GM20431 (cell line): Measurements from ENCODE around the gene HMCN2.

ENCODE experiments used
- in situ Hi-C: fragments of 300-500 bp; cut with MseI, MboI; formaldehyde crosslinking; loops from one replicate; pipeline ENCODE4 v1.15.0; 2020; ENCODE audit warnings: low sequenced_read_pairs; ENCODE audit not compliant: unreplicated experiment

HMCN2 gene

GRCh38 chr9:130265431-130266235 lies at the start of gene HMCN2:
TSS of gene HMCN2 (plus strand) at chr9:130265760. CDS start at chr9:130265879, 119 bp downstream.
- in situ Hi-C loops = no loop called here

- in situ Hi-C loops = no loop called here
These were observed 47.7 kb upstream of the HMCN2 start for GRCh38 chr9:130217838-130218237.

- in situ Hi-C loops = no loop called here
These were observed 45.9 kb upstream of the HMCN2 start for GRCh38 chr9:130219661-130220096.

GRCh38 chr9:130220352-130220751 lies 45.2 kb upstream of the HMCN2 start:
- in situ Hi-C loops = no loop called here

GRCh38 chr9:130222833-130223232 lies 42.7 kb upstream of the HMCN2 start:
- in situ Hi-C loops = no loop called here

- in situ Hi-C loops = loop anchor here (25.0 kb wide), 1 partner anchor 363 kb away; no protein-coding TSS in a partner anchor
These were observed 40.5 kb upstream of the HMCN2 start for GRCh38 chr9:130225071-130225470.

- in situ Hi-C loops = loop anchor here (25.0 kb wide), 1 partner anchor 363 kb away; no protein-coding TSS in a partner anchor
These were observed 40.0 kb upstream of the HMCN2 start for GRCh38 chr9:130225586-130225985.

GRCh38 chr9:130226112-130226511 lies 39.4 kb upstream of the HMCN2 start:
- in situ Hi-C loops = loop anchor here (25.0 kb wide), 1 partner anchor 364 kb away; no protein-coding TSS in a partner anchor

GRCh38 chr9:130227833-130228232 lies 37.7 kb upstream of the HMCN2 start:
- in situ Hi-C loops = loop anchor here (25.0 kb wide), 1 partner anchor 366 kb away; no protein-coding TSS in a partner anchor

GRCh38 chr9:130229759-130230158 lies 35.8 kb upstream of the HMCN2 start:
- in situ Hi-C loops = loop anchor here (10.0 to 25.0 kb wide), 2 partner anchors 125 to 367 kb away; no protein-coding TSS in a partner anchor

- in situ Hi-C loops = loop anchor here (10.0 to 25.0 kb wide), 2 partner anchors 126 to 368 kb away; no protein-coding TSS in a partner anchor
These were observed 34.9 kb upstream of the HMCN2 start for GRCh38 chr9:130230631-130231030.

- in situ Hi-C loops = loop anchor here (10.0 to 25.0 kb wide), 2 partner anchors 128 to 371 kb away; no protein-coding TSS in a partner anchor
These were observed 32.5 kb upstream of the HMCN2 start for GRCh38 chr9:130232899-130233586.

GRCh38 chr9:130233587-130233945 lies 32.0 kb upstream of the HMCN2 start:
- in situ Hi-C loops = loop anchor here (10.0 to 25.0 kb wide), 2 partner anchors 129 to 371 kb away; no protein-coding TSS in a partner anchor

GRCh38 chr9:130234340-130235260 lies 31.0 kb upstream of the HMCN2 start:
- in situ Hi-C loops = loop anchor here (10.0 to 25.0 kb wide), 2 partner anchors 130 to 372 kb away; no protein-coding TSS in a partner anchor

GRCh38 chr9:130235558-130236435 lies 29.8 kb upstream of the HMCN2 start:
- in situ Hi-C loops = loop anchor here (10.0 to 25.0 kb wide), 2 partner anchors 131 to 373 kb away; no protein-coding TSS in a partner anchor

- in situ Hi-C loops = loop anchor here (10.0 to 25.0 kb wide), 2 partner anchors 132 to 374 kb away; no protein-coding TSS in a partner anchor
These were observed 29.0 kb upstream of the HMCN2 start for GRCh38 chr9:130236436-130236985.

GRCh38 chr9:130237076-130237475 lies 28.5 kb upstream of the HMCN2 start:
- in situ Hi-C loops = loop anchor here (10.0 to 25.0 kb wide), 2 partner anchors 132 to 375 kb away; no protein-coding TSS in a partner anchor
